Central memory CD4-positive, alpha-beta T cell (primary cell): Measurements from ENCODE around the gene RALY.

Experiments used
- DNase-seq: peaks from one replicate; pipeline ENCODE4 v3.0.0; 2022

The RALY gene

DNA sequence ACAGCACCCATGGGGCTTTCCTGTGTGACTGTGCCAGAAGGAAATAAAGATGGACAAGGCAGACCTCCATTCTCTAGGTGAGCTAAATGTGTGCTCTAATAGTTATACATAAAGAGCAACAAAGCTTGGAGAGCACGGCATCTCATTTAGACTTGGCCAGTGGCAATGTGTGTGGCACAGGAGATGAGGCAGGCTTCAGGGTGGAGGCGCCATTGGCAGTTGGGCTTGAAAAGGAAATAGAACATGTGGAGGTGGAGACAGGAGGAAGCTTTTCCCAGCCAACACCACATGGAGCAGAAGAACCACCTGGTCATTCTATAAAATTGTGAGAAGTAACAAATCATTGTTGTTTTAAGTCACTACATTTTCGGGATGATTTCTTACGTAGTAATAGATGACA is 3.6 kb upstream of the RALY start:
- DNase-seq, result no peak

GRCh38 chr20:33991502-33991901 is 2.2 kb upstream of the RALY start:
- no peak for DNase-seq

DNA sequence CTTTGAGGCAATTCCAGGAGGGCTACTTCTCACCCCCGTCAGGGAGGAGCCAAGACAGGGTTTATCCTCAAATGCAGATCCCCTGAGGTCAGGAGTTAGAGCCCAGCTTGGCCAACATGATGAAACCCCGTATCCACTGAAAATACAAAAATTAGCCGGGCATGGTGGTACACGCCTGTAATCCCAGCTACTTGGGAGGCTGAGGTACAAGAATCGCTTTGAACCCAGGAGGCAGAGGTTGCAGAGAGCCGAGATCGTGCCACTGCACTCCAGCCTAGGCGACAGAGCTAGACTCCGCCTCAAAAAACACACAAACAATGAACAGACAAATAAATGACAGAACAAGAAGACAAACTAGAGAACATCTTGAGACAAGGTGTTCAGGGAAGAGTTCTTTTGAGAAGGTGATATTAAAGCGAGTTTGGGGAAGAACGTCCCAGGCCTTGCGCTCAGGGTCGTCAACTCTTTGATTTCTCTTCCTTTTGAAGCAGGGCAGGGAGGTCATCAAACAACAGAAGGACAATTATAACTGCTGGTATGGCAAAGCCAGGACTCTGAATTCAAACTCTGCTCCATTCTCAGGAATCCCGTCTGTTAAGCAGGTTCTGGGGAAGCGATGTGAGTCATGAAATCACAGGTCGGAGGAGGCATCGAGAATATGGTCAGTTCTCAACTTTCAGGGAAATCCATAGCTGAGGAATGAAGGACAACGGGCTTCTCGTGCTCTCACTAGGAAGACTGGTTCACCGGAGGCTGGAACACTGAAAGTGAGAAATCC is 1.4 kb upstream of the RALY start:
- no peak for DNase-seq

- DNase-seq, result peak; percentile 99
Measured at GRCh38 chr20:33992923-33993575, 662 bp upstream of the RALY start.

DNA sequence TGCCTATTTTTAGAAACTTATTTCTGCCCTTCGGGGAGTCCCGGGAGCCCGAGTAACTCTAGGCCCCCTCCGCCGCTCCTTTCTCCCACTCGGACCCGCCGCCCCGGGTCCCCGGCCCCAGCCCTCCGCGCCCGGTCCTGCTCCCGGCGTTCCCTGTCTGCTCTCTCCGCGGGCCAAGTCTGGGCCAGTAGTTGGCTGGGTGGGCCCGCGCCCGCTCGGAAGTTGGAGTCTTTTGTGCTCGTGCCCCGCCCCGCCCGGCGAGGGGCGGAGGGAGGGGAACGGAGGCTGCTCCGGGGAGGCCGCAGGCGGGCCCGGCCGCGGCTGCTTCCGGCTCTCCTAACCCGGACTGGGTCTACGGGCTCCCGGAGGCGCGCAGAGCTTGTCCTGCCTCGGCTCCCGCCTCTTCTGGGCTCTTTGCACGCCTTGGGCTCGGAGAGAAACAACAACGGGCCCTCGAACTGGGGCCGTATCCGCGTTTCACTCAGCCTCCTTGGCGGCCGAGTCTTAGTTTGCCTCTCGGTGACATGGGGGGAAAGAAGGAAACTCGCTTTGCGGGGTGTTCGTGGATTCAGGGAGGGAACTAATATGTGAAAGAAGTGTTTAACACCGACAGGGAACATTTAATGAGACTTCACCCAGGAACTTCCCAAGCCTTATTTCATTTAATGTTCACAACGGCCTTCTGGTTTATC is 657 bp downstream of the RALY start:
- peak; percentile 77 for DNase-seq

DNA sequence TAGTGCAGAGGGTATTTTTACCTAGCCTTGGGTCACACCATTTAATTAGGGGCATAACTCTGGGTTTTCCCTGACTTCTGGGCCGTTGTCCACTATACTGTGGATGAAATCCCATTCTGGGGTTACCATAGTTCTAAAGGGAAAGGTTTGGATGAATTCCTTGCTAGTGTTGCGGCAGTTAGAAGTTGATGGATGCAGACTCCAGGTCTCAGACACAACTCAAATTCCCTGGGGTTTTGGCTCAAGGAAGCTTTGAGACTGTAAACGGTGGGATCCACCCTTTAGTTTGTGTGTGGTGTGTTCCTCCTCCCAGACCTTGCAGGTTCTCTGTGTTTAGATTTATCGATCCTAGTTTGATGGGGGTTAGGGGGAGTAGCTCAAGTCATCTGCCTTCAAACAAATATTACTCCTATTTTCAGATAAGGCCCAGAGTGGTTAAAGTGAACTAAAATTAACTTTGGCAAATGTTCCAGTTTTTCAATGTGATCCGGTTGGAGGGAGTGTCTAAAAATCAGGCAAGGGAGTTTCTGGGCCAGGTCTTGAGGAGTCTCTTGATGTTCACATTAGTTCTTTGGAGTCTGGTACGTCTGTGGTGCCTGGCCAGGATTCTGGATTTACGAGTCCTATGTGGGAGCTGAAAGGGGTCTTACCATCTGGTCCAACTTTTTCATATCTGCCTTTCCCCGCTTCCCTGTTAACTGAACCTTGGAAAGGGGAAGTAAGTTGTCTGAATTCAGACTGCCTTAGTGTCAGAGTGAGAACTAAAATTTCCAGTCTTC is 1.5 kb downstream of the RALY start:
- DNase-seq, result no peak

GRCh38 chr20:33999025-33999649 is 5.4 kb downstream of the RALY start:
- DNase-seq, result no peak

GRCh38 chr20:34001378-34001777 is 7.7 kb downstream of the RALY start:
- no peak for DNase-seq

- DNase-seq, result no peak
Measured at GRCh38 chr20:34004227-34004626, 10.5 kb downstream of the RALY start.

DNA sequence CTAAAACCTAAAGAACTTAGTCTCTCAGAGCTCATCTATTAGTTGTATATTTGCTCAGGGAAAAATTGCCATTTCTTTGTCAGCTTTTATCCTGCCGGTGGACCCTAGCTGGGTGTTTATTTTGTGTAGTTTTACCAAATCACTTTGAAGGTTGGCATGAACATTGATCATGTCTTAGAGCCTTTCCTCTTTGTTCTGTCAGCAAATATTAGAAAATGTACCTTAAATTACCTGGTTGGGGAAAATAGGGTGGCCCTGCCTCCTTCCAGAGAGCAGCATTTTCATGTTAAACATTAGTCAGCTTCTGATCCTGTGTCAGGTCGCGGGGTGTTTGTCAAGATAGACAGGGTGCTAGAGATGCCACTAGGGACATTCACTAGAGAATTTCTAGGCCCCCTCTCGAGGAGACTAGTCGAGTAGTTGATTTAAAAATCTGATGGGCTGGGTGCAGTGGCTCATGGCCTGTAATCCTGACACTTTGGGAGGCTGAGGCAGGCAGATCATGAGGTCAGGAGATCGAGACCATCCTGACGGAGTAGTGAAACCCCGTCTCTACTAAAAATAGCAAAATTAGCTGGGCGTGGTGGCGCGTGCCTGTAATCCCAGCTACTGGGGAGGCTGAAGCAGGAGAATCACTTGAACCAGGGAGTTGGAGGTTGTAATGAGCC is 11.2 kb downstream of the RALY start:
- DNase-seq, result no peak

DNA sequence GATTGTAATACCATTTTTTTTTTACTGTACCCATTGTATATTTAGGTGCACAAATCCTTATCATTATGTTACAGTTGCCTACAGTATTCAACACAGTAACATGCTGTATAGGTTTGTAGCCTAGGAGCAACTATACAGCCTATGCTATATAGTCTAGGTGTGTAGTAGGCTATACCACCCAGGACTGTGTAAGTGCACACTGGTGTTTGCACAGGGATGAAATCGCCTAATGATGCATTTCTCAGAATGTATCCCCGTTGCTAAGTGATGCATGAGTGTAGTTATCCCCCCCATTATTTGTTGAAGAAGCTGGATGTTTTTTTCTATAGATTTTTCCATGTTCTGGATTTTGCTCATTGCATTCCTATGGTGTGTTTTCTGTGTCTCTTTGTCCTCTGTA is 12.9 kb downstream of the RALY start:
- no peak for DNase-seq

DNA sequence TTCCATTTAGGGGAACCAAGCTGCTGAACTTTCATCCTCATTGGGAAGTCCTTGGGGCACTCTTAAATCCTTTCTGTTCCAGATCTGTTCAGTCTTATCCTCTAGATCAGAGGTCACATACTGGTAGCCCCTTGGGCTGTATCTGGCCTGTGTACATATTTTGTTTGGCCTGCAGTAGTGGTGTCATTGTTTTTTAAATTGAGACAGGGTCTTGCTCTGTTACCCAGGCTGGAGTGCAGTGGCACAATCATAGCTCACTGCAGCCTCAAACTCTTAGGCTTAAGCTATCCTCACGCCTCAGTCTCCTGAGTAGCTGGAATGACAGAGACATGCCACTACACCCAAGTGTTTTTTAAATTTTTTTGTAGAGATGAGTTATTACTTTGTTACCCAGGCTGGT is 14.8 kb downstream of the RALY start:
- no peak for DNase-seq

DNA sequence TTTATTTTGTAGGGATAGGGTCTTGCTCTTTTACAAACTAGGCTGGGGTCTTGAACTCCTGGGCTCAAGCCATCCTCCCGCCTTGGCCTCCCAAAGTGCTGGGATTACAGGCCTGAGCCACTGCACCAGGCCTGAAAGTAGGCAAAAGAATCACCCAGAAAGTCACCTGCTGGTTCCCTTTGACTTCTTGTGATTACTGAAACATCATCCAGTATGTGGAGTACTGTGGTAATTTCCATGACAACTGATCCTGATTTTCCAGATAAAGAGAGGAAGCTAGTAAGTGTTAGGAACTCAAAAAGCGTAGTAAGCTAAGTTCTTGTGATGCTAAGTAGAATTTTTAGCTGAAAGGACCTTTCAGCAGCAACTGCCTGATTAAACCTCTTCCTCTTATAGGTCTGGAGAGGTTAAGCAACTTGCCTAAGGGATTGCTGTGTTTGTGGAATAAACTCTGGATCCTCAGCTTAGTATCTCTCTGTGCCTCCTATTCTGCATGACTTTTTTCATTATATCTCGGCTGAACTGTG is 16.8 kb downstream of the RALY start:
- DNase-seq, result no peak

GRCh38 chr20:34011275-34011674 is 17.6 kb downstream of the RALY start:
- no peak for DNase-seq

DNA sequence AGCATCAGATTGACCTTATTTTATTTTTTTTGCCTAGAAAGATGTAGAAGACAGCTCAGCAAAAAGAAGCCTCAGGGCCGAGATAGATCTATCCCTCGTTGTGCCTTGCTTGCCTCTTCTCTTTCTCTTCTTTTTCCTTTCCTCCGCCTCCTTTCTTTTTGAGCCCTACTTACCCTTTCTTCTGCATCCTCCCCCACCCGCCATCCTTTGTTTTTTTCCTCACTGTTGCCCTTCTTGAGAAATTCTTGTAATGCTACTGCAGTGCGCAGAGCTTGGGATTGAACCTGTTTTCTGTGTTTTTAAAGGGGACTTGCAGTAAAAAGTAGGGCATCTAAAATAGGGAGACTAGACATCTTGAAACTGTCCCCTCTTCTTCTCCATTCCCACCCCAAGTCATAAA is 18.6 kb downstream of the RALY start:
- no peak for DNase-seq

DNA sequence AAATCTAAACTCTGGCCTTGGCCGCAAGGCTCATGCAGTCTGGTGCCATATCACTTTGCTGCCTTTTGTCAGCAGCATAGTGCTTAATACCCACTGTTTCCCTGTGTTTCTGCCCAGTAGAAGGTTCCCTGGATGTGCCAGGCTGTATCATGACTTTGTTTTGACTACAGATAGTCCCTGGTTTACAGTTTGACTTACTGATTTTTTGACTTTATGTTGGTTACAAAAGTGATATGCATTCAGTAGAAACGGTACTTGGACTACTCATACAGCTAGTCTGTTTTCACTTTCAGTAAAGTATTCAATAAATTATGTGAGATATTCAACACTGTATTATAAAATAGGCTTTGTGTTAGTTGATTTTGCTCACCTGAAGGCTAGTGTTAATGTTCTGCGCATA is 19.0 kb downstream of the RALY start:
- DNase-seq, result no peak

DNA sequence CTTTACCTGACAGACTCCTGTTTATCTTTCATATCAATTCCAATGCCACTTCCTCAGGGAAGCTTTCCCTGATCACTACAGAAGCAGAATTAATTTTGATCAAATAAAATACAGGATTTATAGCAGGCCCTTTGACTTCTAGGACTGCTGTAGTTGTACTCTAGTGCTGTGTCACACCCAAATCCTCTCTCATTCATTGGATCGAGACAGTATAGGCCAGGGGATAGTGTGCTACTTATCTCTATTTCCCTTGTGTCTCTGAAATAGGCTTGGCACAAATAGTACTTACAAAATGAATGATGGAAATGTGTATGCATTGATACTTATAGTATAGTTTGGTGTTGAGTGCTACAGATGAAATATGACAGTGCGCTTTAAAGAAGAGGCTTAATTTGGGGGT is 19.8 kb downstream of the RALY start:
- DNase-seq, result no peak

GRCh38 chr20:34014878-34015277 is 21.2 kb downstream of the RALY start:
- DNase-seq, result no peak

- no peak for DNase-seq
Measured at GRCh38 chr20:34015401-34016335, 22.0 kb downstream of the RALY start.

GRCh38 chr20:34016736-34017135 is 23.0 kb downstream of the RALY start:
- no peak for DNase-seq

GRCh38 chr20:34017610-34018009 is 23.9 kb downstream of the RALY start:
- DNase-seq, result no peak
